NCI-H2081 treated with DMSO at 0.1 percent for 48 hours (cell line): Measurements from ENCODE around the gene MAFF.
"Not testable (repeated sequence)": the region's sequence is repeated elsewhere in the genome, so short reads cannot be mapped to it uniquely, and the experiment has no call there.

ENCODE experiments used
- DNase-seq: peaks from one replicate; lab custom pipeline; 2025; lab: John Stamatoyannopoulos, UW

Gene MAFF

GRCh38 chr22:38226853-38227649 lies 25.3 kb downstream of the MAFF start:
- DNase-seq = no peak

DNA sequence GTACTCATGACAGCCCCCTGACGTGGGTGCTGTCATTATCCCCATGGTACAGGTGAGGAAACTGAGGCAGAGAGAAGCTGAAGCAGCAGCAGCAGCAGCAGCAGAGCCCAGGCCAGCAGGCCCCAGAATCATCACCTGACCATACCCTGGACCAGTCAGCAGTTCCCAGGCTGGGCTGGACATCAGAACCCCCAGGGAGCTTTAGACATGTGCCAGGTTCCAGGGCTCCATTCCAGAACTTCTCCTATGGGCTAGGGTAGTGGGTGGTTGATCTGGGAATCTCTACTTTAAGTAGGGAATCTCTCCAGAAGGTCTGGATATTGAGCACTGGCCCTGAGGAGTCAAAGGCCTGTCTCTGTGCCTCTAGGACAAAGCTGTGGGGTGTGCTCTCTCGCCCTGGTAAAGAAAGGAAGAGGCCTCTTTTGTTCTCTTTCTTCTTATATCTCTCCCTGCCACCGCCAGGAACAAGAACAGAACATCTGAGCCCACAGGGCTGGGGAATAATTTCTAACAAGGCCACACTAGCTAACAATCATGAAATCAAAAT lies 26.6 kb downstream of the MAFF start:
- no peak for DNase-seq

GRCh38 chr22:38228873-38229740 lies 27.3 kb downstream of the MAFF start:
- DNase-seq = no peak

DNA sequence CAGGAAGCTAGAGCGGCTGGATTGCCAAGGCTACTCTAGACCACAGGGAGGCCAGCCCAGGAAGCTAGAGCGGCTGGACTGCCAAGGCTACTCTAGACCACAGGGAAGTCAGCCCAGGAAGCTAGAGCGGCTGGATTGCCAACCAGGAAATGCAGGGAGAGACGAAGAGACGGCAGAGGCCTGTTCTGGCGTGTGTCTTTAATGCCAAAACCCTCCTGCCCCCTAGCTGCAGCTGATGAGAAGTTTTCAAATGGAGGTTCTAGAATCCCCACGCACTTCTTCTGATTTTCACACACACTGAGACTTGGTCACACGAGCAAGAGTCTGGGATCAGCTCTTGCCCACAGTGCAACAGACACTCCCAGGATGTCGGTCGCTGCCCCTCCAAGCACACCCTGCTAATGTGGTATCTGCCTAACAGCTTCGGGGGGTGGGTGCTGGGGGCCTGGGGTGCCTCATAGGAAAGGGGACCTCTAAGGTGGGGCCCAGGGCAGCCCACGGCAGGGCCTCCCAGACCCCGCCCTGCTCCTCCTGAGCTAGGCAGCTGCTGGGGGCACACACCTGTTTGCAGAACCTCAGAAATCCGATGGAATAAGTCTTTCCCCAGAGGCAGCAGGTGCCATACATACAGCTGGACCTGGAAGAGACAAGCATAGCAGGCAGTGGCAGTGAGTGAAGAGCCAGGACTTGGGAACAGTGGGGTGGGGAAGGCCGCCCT lies 28.5 kb downstream of the MAFF start:
- DNase-seq = no peak

DNA sequence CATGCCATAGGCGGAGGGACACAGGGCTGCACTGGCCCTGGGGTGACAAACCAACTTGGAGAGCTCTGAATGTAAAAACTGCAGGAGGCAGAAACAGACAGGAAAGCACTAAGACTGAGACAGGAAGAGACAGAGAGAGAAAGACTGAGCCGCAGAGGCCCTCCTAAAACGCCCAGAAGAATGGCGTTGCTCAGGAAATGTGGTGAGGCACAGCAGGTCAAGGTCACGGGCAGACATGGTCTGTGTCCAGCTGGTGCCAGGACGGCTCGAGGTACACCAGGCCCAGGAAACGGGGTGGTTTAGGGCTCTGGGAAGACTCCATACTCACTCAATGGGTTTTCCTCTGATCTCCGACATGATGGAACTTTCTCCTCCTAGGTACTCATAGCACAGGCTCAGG lies 29.1 kb downstream of the MAFF start:
- DNase-seq = no peak

- DNase-seq = no peak
Observed at GRCh38 chr22:38232196-38232595, 30.4 kb downstream of the MAFF start.

- no peak for DNase-seq
Observed at GRCh38 chr22:38233427-38233826, 31.6 kb downstream of the MAFF start.

- not testable (repeated sequence) for DNase-seq
Observed at GRCh38 chr22:38233856-38234255, 32.1 kb downstream of the MAFF start.

DNA sequence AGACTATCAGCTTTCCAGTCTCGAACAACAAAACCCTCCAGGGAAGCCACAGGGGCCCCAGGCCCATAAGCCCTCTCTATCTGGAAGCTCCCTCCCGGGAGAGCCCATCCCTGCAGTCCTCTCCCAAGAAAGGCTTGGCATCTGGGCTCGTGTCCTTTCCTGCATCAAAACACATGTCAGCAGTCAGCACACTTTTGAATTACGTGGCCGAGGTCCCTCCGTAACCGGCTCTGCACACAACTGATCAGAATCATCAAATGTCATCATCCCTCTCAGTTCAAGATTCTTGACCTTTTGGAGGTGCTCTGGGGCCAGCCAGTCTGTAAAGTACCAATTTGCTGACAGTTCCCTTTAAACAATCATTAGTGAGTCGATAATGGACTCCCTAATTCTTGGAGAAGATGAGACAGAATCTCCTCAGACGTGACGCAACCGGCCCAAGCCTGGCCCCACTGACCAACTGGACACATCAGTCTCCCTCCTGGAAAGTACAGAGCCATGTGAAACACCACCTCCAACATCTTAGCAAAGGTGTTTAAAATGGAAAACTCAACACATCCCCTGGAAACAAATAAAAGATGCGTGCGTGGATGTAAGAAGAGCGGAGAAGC lies 33.6 kb downstream of the MAFF start:
- no peak for DNase-seq

GRCh38 chr22:38236786-38237185 lies 35.0 kb downstream of the MAFF start:
- DNase-seq = no peak

- DNase-seq = no peak
Observed at GRCh38 chr22:38238519-38239071, 36.8 kb downstream of the MAFF start.

DNA sequence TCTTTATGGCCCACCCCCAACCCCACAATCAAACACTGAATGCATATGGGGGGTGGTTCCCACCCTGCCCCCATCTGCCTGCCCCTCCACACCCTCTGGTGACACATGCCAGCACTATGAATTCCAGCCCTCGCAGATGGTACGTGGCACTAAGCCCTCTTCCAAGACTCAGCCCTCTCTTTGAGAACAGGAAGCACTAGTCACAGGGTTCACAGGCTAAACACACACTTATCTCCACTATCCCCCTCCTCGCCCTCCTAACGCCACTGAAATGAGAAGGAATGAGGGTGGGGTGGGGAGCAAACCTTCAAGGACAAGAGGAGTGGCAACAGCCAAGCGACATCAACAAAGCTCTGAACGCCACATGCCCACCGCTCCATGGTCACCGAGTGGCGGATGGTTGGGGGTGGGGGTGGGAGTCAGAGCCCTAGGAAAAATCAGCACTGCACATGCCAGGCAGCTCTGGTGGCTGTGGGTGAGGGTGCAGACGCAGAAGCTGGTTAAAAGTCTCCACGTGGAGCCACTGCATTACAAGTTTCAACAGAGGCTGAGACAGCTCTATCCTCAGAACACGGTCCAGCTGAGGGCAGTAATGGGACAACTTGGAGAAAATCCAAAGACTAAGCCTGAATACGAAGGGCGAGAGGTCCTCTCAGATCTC lies 37.4 kb downstream of the MAFF start:
- DNase-seq = no peak

DNA sequence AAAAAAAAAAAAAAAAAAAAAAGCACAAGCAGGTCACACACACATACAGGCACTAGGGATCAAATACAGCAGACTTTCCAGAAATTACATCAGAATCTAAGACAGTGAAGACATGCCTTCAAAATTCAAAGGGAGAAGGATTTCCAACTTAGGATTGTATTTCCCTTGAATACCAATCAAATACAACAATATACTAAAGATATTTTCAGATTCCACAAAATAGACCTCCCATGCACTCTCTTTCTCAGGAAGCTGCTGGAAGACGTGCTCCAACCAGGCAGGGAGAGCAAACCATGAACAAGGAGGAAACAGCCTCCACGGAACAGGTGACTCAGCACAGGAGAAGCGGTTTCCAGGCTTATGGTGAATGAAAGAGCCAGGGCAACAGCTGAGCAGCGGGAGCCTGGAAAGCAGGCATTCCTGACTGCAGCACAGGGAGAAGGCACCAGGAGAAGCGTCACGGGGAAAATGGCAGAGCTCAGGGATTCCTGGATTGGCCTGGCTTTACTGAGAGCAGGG lies 39.0 kb downstream of the MAFF start:
- no peak for DNase-seq

GRCh38 chr22:38243007-38243765 lies 41.4 kb downstream of the MAFF start:
- DNase-seq = peak; percentile 82

DNA sequence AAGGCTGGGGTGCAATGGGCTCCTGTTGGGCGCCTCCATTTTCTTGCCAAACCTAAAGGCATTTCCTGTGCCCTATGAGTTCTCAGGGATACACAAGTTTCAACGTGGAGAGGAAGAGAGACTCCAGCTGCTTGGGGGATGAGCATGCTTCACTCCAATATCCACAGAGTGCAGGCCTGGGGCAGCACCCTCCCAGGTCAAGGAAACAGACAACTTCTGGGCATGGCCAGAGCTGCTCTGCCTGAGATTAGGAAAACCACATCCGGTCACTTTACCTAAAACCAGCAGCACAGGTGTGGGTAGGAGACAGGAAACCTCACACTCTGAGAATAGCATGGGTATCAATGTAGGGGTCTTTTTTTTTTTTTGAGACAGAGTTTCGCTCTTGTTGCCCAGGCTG lies 42.3 kb downstream of the MAFF start:
- DNase-seq = no peak

DNA sequence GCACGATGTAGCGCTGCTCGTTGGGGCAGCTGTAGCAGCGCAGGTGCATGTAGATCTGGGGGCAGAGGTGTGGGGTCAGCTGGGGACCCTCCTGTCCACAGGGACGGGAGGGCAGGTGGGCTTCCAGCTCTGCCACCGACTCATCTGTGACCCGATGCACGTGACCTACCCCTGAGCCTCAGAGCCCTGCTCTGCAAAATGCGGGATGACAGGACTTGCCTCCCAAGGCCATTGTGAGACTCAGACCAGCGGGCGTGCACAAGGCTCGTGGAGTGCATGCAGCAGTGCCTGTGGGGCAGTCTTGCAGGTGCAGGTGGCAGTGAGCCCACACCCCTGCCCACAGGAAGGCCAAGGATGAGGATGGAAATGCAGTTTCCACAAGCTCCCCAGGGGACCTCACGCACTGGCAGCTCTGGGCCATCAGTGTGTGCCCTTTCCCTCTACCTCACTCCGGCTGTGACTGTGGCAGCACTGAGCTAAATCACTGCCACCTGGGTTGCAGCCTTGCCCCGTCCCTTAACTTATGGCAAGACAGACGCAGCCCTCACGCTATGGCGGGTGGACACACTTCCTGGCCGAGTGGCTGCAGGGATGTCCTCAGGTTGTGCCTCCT lies 44.4 kb downstream of the MAFF start:
- no peak for DNase-seq

DNA sequence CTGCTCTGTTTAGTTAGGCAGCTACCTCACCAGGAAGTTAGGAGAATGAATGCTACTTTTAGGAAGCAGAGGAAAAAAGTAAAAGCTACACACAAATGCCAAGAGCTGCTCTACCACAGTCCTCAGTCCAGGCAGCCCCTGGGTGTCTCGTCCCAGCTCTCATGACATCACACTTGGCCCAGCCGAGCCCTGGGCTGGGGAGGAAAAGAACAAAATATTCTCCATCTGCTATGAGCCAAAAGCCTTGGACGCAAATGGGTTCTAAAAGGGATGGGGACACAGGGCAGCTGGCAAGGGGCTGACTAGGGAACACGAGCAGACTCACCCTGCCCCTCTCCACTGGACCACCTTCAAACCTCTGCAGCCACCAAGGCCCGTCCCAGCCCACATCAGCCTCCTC lies 44.9 kb downstream of the MAFF start:
- no peak for DNase-seq

DNA sequence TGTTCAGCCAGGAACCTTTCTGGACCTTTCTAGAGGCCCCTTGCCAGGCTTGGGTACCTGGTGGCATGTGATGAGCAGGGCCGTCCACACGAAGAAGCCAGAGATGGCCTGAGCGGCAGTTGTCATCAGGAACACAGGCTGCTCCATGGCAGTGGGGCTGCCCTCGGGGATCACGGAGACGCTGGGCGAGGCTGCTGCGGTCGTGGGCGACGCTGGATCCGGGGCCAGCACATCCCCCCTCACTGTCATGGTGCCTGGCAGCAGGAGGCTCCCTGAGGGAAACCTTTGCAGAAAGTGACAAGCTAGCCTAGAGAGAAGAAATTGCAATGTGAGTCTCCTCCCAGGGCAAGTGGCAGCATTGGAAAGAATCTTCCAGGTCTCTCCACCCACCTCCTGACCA lies 45.9 kb downstream of the MAFF start:
- no peak for DNase-seq

- no peak for DNase-seq
Observed at GRCh38 chr22:38248280-38248679, 46.5 kb downstream of the MAFF start.

DNA sequence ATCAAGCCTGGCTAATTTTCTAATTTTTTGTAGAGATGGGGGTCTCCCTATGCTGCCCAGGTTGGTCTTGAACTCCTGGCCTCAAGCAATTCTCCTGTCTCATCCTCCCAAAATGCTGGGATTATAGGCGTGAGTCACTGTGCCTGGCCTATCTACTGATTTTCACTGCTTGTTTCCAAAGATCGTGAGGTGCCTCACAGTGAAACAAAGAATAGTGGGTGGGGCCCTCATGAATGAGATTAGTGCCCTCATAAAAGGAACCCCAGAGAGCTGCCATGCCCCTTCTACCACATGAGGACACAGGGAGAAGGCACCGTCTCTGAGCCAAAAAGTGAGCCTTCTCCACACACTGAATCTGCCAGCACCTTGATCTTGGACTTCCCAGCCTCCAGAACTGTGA lies 47.5 kb downstream of the MAFF start:
- no peak for DNase-seq
